ENCODE measurements around the gene MSANTD2.

GRCh38 chr11:124783002-124783401 lies 17.2 kb downstream of the MSANTD2 start:
- no peak for TF ChIP-seq CTCF (IDR thresholded peaks at IDR 0.05)
- TF ChIP-seq POLR2A (IDR thresholded peaks at IDR 0.05) = no peak

Data from right lobe of liver (tissue), 4 donors.